Measurements from ENCODE around the gene ZNF423.

The ZNF423 gene

DNA sequence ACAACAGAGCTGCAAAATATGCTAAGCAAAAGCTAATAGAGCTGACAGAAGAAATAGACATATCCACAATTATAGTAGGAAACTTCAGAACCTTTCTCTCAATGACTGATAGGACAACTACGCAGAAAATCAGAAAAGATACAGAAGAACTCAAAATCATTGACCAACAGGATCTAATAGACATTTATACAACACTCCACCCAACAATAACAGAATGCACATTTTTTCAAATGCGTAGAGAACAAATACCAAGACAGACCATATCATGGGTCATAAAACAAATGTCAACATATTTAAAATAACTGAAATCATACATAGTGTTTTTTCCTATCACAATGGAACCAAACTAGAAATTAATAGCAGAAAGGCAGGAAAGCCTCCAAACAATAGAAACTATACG is 244.9 kb downstream of the ZNF423 start:
- Histone ChIP-seq H3K4me1 (peaks cover 44% of the 10 kb centered on the region), H3K4me2 (no peak overlapping the region), H4K20me1 (peaks cover 7% of the 10 kb centered on the region; the same call in 1 of the 2 replicates), H3K9me3 (0 out of 2 replicates have a peak, but pooled peaks cover 4% of the 10 kb centered on the region), H3K4me3 (no peak overlapping the region), H3K36me3 (peaks cover 7% of the 10 kb centered on the region; the same call in 1 of the 2 replicates), H3K27me3 (no peaks in the 10 kb centered on the region), H3K27ac (no peak overlapping the region), H3K9ac (no peak overlapping the region)
- TF ChIP-seq Cebpa-rat (IDR thresholded peaks at IDR 0.05) = no peak

DNA sequence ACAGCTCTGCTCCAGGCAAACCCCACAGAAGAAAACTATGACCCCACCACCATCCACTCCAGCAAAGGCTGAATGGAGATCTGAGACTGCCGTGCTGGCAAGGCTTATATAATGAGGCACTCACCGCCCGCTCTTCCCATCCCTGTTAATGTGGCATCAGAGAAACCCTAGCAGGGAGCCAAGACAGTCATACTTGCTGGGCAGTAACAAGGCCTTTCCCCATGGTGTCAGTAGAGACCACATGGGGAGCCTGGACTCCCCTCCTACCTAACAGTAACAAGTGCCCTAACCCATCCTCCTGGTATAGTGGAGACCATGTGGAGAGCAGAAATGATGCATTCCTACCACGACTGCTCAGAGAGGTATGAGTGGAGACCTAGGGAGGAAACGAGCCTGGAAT is 247.1 kb downstream of the ZNF423 start:
- peaks cover 61% of the 10 kb centered on the region for H3K4me1 ChIP-seq
- H4K20me1 ChIP-seq = no peaks in the 10 kb centered on the region
- 0 out of 2 replicates have a peak, but pooled peaks cover 4% of the 10 kb centered on the region for H3K9me3 ChIP-seq
- peak overlapping the region; percentile 58; the same call in 1 of the 2 replicates for H3K9ac ChIP-seq
- peak overlapping the region; percentile 71 for H3K27ac ChIP-seq
- TF ChIP-seq Cebpa-rat (IDR thresholded peaks at IDR 0.05) = no peak
- peak overlapping the region; percentile 82 for H3K4me2 ChIP-seq
- H3K36me3 ChIP-seq = no peaks in the 10 kb centered on the region
- no peaks in the 10 kb centered on the region for H3K27me3 ChIP-seq
- peak overlapping the region; percentile 1; the same call in 1 of the 2 replicates for H3K4me3 ChIP-seq

DNA sequence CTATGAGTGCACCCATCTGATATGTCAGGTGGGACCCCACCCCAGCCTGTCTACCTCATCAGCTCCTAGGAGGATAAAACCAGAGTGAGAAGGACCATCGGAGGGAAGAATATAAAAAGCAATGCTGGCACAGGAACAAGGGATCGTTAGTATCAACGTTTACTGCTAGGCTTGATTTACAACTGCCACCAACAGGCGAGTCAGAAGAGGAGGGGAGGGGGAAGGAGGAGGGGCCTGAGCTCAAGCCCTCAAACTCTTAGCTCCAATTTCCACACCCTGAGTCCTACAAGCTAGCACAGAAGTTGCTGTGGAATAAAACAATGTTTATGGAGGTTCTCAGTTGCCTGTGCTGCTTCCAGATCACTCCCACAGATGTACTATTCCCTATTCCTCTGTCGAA is 247.8 kb downstream of the ZNF423 start:
- Histone ChIP-seq H3K4me3 (peak overlapping the region; percentile 1; the same call in 1 of the 2 replicates), H3K4me1 (peaks cover 68% of the 10 kb centered on the region), H3K36me3 (no peaks in the 10 kb centered on the region), H4K20me1 (no peaks in the 10 kb centered on the region), H3K27ac (peak overlapping the region; percentile 71), H3K9ac (peak overlapping the region; percentile 58; the same call in 1 of the 2 replicates), H3K4me2 (peak overlapping the region; percentile 82), H3K27me3 (no peaks in the 10 kb centered on the region), H3K9me3 (no peaks in the 10 kb centered on the region)
- no peak for TF ChIP-seq Cebpa-rat (IDR thresholded peaks at IDR 0.05)

DNA sequence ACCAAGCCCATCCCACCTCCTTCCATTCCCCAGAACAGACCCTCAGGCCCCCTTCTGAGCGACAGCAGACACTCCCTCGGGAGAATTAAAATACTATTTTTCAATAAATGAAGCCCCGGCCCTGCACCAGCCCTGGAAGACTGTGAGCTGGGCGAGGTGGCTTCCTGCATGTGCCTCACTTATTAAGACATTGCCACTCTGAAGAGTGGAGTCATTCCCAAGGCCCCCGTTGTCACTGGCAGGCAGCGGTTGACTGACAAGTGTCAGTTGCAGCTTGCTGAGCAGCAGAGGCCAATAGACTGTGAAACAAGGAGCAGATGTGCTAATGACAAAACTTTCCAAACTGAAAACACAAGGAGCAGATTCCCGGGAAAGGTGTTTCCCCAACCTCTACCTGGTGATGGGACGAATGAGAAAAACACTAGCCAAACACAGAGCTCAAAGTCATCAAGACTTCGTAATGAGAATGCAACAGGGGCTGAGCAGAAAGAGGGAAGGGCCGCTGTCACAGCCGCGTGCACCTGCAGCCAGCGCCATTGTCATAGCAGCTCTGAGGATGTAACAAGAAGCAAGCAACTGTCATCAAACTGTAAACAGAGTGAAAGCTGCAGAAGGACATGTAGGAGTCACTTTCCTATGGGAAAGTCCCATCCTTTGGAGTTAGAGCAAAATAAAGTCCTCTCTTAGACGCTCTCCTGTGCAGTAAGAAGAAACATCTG is 250.2 kb downstream of the ZNF423 start:
- H3K27me3 ChIP-seq = no peaks in the 10 kb centered on the region
- H3K4me2 ChIP-seq = peak overlapping the region; percentile 82
- H3K36me3 ChIP-seq = no peaks in the 10 kb centered on the region
- no peak for TF ChIP-seq Cebpa-rat (IDR thresholded peaks at IDR 0.05)
- H4K20me1 ChIP-seq = no peaks in the 10 kb centered on the region
- H3K4me3 ChIP-seq = no peak overlapping the region
- no peaks in the 10 kb centered on the region for H3K9me3 ChIP-seq
- peaks cover 90% of the 10 kb centered on the region for H3K4me1 ChIP-seq
- H3K27ac ChIP-seq = peak overlapping the region; percentile 71
- H3K9ac ChIP-seq = peak overlapping the region; percentile 44; the same call in 1 of the 2 replicates

DNA sequence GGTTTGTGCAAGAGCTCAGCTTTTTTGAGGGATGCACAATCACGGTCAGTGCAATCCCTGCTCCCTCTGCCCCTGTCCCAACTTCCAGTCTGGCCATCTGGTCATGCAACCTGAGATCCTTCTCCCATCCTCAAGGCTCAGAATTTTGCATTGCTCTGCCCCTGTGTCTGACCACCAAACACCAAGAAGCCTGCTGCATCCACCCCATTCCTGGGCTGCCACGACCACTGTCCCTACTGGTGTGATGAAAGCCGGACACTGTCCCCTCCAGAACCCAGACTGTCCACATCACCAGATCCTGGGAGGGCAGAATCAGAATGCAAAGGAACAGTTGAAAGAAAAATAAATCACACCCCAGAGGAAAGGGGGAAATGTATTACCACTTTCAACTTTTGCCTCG is 251.3 kb downstream of the ZNF423 start:
- TF ChIP-seq Cebpa-rat (IDR thresholded peaks at IDR 0.05) = no peak
- no peaks in the 10 kb centered on the region for H3K9me3 ChIP-seq
- H3K27ac ChIP-seq = peak overlapping the region; percentile 71; the same call in 1 of the 2 replicates
- H4K20me1 ChIP-seq = no peaks in the 10 kb centered on the region
- H3K4me2 ChIP-seq = peak overlapping the region; percentile 82
- no peak overlapping the region for H3K9ac ChIP-seq
- H3K4me3 ChIP-seq = no peak overlapping the region
- peaks cover 92% of the 10 kb centered on the region for H3K4me1 ChIP-seq
- no peaks in the 10 kb centered on the region for H3K36me3 ChIP-seq
- H3K27me3 ChIP-seq = no peaks in the 10 kb centered on the region

DNA sequence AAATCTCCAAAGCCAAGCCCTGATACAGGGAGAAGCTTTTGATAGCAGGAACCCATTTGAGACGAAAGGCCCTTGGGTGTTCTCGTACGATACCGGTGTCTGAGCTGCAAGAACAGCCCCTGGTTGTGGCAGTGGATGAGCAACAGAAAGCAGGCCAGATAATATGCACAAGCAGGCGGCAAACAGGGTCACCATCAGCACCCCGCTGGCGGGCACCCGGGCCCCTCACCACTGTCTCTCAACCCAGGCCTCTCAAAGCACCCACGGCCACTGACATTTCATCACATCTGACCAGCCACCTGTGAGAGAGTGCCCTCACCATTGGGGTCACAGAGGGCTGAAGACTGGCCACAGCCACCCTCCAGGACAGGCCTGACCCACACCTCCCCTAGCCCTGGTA is 252.0 kb downstream of the ZNF423 start:
- H3K36me3 ChIP-seq = no peaks in the 10 kb centered on the region
- H4K20me1 ChIP-seq = no peaks in the 10 kb centered on the region
- no peak overlapping the region for H3K9ac ChIP-seq
- peak overlapping the region; percentile 31 for H3K27ac ChIP-seq
- no peak overlapping the region for H3K4me3 ChIP-seq
- H3K27me3 ChIP-seq = no peaks in the 10 kb centered on the region
- no peaks in the 10 kb centered on the region for H3K9me3 ChIP-seq
- H3K4me2 ChIP-seq = peak overlapping the region; percentile 82
- peaks cover 90% of the 10 kb centered on the region for H3K4me1 ChIP-seq
- no peak for TF ChIP-seq Cebpa-rat (IDR thresholded peaks at IDR 0.05)

DNA sequence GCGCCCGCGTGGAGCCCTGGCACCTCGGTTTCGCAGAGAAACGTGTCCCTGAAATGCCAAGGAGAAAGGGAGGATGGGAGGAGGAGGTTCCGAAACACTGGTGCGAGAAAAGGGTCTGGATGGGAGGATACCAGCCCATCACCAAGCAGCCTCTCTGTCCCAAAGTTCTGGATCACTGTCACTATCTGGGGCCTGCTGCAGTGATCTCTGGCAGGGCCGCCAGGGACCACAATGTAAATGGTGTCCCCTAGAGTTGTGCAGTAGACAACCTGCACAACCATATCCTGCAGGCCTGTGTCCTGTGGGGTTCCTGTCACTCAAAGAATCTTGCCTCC is 253.0 kb downstream of the ZNF423 start:
- no peaks in the 10 kb centered on the region for H3K9me3 ChIP-seq
- no peaks in the 10 kb centered on the region for H3K27me3 ChIP-seq
- H3K9ac ChIP-seq = no peak overlapping the region
- no peak overlapping the region for H3K4me3 ChIP-seq
- no peak for TF ChIP-seq Cebpa-rat (IDR thresholded peaks at IDR 0.05)
- H3K27ac ChIP-seq = no peak overlapping the region
- H3K4me1 ChIP-seq = peaks cover 90% of the 10 kb centered on the region
- H3K36me3 ChIP-seq = no peaks in the 10 kb centered on the region
- no peak overlapping the region for H3K4me2 ChIP-seq
- no peaks in the 10 kb centered on the region for H4K20me1 ChIP-seq

DNA sequence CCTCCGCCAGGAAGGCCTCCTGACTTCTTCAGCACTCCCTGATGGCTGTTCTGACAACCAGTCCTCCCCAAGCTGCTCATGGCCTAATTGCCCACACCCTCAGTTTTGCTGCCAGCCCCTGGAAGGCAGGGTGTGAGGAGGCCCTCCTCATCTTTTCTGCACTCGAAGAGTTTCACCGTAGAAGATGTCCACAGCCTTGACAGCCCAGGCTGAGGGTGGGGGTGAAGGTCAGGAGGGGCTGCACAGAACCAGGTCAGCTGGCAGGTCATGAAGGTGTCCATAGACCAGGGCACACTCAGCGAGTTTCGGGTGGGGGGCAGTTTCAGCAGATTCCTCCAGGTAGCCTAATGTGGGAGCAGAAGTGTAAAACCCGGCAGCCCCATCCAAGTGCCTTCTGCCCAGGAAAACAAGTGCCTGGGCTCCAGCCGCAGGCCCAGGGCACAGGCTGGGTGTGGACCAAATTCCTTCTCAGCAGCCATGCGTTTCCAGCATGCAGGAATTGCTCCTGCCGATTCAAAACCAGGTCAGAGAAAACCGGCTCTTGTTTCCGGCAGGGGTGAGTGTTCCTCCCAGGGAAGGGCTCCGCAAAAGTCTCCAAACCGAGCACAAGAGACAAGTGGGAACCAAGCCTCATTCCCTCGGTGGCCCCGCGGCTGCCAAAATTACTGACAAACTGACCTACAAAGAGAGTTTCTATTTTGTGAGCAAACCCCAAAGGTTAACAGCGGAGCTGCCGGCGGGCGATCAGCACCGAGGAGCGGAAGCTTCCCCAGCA is 253.5 kb downstream of the ZNF423 start:
- Histone ChIP-seq H3K4me2 (peak overlapping the region; percentile 4; the same call in 1 of the 2 replicates), H3K9ac (no peak overlapping the region), H3K4me1 (peaks cover 90% of the 10 kb centered on the region), H3K4me3 (no peak overlapping the region), H3K36me3 (no peaks in the 10 kb centered on the region), H4K20me1 (no peaks in the 10 kb centered on the region), H3K27me3 (no peaks in the 10 kb centered on the region), H3K27ac (no peak overlapping the region), H3K9me3 (no peaks in the 10 kb centered on the region)
- TF ChIP-seq Cebpa-rat (IDR thresholded peaks at IDR 0.05) = no peak

DNA sequence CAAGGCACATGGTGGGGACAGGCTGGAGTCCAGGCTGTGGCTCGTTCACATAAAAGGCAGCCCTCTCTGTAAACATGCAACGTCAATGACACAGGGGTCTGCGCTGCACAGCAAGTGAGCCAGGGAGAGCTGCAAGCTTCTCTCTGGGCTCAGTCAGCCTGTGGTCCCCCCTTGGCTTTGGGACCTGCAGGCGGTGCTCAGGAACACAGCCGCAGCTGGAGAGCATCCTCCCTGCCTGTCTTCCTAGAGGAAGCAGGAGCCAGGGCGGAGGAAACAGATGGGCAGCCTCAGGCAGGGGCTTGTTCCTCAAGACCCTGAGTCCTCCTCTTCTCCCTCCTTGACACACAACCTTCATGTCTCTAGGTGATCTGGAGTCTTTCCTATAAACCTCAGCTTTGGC is 254.3 kb downstream of the ZNF423 start:
- no peak overlapping the region for H3K9ac ChIP-seq
- no peaks in the 10 kb centered on the region for H3K36me3 ChIP-seq
- H3K27ac ChIP-seq = no peak overlapping the region
- no peaks in the 10 kb centered on the region for H3K27me3 ChIP-seq
- H3K4me1 ChIP-seq = peaks cover 90% of the 10 kb centered on the region
- no peak for TF ChIP-seq Cebpa-rat (IDR thresholded peaks at IDR 0.05)
- no peaks in the 10 kb centered on the region for H3K9me3 ChIP-seq
- no peaks in the 10 kb centered on the region for H4K20me1 ChIP-seq
- H3K4me3 ChIP-seq = no peak overlapping the region
- H3K4me2 ChIP-seq = peak overlapping the region; percentile 8; the same call in 1 of the 2 replicates

DNA sequence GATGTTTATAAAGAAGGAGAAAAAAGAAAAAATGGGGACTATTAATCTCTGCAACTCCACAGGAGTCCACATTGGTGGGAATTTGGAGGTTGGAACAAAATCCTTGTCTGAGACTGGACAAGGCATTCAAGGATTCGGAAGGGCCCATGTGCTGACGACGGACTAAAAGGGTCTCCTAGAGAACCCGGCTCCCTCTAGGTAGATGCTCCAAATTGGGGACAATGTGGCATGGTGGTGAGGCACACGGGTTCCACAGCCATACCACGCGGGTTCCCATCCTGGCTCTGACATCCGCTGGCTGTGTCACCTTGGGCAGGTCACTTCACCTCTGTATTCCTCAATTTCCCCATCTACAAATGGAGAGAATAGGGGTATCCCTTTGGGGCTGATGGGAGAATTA is 254.9 kb downstream of the ZNF423 start:
- Histone ChIP-seq H3K27ac (no peak overlapping the region), H3K9ac (no peak overlapping the region), H3K4me2 (no peak overlapping the region), H3K27me3 (no peaks in the 10 kb centered on the region), H3K9me3 (no peaks in the 10 kb centered on the region), H3K36me3 (no peaks in the 10 kb centered on the region), H4K20me1 (no peaks in the 10 kb centered on the region), H3K4me3 (no peak overlapping the region), H3K4me1 (peaks cover 90% of the 10 kb centered on the region)
- TF ChIP-seq Cebpa-rat (IDR thresholded peaks at IDR 0.05) = no peak

Measured in BLaER1 (cell line).